Amygdala (tissue), 56 donors: ENCODE measurements around the gene HRAS.
A peak's percentile ranks its signal among the peaks of the same experiment; 100 is the strongest.

Source experiments
- DNase-seq, 56 donors: peaks; one replicate each; lab custom pipeline; 2025; lab: John Stamatoyannopoulos, UW

The HRAS gene

DNA sequence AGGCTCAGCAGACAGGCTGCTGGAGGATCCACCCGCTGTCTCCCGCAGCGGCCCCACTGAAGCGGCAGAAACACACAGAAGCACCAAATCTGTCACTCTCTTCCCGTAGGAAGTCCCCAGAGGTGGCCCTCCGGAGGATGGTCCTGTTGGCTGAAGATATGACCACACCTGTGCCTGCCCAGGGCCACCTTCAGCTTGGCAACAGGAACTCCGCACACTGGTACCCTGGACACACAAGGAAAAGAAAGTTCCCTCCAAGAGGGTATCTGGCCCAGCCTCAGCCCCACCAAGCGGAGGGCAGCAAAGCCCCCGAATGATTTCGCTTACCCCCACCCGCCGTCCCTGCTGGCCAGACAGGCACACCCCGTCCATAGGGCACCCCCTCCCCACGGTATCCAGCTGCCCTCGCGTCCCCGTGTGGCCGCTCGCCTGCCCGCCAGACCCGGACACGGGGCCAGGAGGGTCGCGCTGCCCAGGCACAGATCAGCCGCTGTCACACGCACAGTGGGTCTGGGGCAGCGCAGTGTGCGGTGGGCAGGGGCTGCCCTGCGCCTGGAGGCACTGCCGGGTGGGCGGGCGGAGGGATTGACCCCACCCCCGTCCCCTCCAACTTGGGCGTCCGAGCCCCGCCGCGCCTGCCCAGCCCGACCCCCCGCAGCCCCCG, 32.4 kb upstream of the HRAS start:
- no peak for DNase-seq

DNA sequence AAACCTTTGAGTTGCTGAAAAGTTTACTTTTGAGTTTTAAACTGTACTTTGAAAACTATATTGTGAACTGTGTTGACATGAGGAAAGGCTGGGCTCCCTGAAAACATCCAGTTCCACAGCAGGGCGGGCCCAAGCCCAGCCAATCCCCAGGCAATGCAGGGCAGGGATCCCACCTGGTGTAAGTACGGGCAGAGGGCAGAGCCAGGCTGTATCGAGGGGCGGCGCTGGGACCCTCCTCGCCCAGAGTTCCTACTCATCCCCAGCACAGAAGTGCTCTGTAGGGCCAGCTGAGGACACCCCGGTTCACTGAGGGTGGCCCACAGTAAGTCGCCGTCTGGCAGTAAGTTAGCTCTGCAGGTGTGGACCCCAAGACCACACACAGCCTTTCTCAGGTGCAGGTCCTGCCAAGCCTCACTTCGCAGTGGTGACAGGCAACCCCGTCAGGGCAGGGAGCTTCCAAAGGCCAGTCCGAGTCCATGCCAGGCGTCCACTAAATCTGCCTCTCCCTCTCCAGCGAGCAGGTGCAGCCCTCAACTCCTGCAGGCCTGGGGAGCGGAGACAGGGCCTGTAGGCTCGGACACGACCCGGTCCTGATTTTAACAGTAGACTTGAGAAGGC, 31.7 kb upstream of the HRAS start:
- no peak for DNase-seq

DNA sequence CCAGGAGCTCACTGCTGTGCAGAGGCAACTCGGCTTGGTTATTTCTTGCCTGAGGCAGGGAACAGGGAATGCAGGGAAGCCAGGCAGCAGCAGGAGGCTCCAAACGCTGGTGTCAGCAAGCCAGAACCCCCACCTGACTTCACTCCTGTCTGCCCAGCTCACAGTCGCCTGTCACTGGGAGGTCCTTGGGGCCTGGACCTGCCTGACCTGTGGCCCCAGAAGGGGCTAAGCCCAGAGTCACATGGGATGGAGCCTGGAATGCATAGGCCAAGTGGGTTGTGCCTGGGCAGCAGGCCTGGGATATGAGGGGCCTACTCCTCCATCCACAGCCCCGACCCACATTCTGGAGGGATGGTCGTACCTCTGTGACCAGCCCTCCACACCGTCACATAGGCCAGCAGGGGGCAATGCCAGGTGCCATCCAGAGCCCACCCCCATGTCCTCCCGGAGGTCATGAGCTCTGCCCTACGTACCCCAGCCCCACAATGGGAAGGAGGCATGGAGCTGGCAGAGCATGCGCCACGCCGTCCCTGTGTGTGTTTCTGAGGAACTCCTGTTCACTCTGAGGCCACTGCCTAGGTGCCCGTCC, 30.6 kb upstream of the HRAS start:
- DNase-seq = no peak

DNA sequence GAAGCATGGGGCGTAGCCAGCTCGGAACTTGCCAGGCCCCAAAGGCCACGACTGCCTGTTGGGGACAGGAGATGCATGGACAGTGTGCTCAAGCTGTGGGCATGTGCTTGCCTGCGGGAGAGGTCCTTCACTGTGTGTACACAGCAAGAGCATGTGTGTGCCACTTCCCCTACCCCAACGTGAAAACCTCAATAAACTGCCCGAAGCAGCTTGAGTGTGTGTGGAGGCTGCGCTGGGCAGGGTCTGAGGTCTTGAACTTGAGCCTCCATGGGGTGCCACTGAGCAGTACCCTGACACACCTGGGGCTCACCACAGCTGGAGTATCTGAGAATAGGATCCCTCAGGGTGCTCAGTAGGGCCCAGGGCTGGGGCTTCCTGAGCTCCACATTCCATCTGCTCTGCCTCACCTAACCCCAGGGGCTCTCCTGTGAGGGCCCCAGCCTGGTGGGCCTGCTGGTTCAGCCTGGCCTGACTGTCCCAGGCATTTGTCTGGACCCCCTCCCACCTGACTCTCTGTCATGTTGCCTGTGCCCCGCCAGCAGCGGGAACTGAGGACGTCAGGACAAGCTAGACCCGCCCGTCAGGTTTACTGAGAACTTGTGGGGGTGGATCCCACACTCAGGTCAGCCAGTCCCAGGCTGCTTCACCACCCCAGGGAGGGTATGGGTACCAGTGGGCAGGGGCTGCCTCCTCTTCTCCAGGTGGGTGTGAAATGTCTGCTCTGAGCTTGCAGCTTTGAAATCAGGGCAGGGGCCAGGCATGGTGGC, 28.6 kb upstream of the HRAS start:
- DNase-seq = no peak

DNA sequence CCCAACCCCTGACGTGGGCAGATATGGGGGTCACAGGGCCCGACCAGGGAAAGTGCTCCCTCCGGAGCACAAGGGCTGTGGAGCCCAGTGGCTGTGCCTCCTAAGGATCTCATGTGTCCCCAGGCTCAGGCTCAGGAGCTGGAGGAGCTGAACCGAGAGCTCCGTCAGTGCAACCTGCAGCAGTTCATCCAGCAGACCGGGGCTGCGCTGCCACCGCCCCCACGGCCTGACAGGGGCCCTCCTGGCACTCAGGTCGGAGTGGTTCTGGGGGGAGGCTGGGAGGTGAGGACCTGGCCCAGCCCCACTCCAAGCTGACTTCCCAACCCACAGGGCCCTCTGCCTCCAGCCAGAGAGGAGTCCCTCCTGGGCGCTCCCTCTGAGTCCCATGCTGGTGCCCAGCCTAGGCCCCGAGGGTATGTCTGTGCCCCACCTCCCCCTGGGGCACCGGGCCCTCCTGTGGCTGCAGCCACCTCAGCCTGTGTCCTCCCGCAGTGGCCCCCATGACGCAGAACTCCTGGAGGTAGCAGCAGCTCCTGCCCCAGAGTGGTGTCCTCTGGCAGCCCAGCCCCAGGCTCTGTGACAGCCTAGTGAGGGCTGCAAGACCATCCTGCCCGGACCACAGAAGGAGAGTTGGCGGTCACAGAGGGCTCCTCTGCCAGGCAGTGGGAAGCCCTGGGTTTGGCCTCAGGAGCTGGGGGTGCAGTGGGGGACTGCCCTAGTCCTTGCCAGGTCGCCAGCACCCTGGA, 27.9 kb upstream of the HRAS start:
- DNase-seq = no peak

DNA sequence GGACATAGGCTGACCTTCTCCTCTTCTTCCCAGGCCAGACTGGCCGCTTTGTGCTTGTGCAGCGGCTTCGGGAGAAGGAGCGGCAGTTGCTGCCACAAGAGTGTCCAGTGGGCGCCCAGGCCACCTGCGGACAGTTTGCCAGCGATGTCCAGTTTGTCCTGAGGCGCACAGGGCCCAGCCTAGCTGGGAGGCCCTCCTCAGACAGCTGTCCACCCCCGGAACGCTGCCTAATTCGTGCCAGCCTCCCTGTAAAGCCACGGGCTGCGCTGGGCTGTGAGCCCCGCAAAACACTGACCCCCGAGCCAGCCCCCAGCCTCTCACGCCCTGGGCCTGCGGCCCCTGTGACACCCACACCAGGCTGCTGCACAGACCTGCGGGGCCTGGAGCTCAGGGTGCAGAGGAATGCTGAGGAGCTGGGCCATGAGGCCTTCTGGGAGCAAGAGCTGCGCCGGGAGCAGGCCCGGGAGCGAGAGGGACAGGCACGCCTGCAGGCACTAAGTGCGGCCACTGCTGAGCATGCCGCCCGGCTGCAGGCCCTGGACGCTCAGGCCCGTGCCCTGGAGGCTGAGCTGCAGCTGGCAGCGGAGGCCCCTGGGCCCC, 26.8 kb upstream of the HRAS start:
- no peak for DNase-seq

DNA sequence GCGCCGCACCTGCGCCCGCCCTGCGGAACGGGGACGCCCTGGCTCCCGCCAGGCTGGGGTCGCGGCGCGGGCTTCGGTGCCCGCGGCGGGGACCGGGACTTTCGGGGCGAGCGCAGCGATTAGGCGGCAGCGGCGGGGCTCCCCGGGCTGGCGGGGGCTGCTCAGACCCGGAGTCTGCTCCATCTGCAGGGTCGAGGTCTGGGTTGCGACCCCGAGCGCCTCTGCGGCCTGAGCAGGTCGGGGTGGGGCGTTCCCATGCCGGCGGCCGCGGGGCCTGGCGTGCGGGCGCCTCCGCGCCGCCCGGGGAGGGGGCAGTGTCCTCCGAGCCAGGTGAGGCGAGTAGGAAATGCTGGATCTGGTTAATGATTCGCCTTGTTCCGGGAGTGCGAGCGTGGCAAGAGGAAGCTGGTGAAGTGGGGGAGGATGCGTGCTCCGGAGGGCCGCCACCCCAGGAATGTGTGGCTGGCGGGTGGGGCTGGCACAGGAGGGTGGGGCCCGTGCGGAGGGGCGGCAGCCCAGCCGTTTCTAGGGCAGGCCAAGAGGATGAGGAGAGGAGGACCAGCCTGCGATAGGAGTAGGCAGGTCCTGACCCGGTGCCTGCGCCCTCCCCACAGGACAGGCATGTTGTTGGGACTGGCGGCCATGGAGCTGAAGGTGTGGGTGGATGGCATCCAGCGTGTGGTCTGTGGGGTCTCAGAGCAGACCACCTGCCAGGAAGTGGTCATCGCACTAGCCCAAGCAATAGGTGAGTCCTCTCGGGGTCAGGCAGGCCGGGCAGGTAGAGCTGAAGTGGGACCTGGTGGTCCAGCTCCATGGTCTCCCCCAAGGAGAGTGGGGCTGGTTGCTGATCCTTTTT, 26.0 kb upstream of the HRAS start:
- DNase-seq = no peak

DNA sequence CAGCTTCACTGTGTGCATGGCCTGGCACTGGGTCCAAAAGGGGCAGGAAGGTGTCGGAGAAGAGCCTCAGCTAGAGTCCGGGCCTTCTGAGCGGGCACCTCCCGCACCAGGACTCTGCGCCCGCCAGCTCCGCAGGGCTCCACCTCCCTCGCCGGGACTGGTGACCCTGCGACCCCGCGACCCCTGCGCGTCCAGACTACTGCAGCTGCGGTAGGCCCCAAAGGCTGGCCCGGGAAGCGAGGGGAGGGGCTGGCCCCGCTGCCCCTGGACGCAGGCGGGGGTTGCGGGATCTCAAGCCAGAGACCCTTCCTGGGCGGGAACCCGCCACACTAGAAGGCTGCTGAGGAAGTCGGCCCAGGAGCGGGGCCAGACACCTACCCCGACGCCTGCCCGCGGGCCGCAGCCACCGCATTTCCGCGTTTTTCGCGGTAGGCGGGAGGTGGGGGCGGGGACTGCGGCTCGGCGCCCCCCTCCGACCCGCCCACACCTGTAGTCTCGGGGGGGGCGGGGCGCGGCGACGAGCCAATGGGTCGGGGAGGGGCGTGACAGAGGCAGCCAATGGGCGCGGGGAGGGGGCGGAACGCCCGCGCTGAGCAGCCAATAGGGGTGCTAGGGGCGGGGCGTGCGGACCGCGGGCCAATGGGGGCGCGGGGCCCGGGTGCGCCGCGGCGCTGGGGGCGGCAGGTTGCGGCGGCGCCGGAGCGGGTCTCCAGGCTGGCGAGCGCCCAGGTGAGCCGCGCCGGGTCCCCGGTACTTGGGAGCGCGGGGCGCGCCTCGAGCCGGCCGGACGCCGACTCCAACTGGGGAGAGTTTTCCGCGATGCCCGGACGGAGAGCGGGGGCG, 25.1 kb upstream of the HRAS start, which contains the start of the genes LMNTD2 and RASSF7:
TSS of gene LMNTD2 (minus strand) at position 434 of the 843 bp plus-strand sequence. CDS start at position 412, 22 bp downstream.
TSS of gene RASSF7 (plus strand) at position 666 of the 843 bp plus-strand sequence. CDS start 799 bp downstream, outside the sequence.
- DNase-seq = peak in 54 of 56 donors; percentile 30 to 88 (median 74)

DNA sequence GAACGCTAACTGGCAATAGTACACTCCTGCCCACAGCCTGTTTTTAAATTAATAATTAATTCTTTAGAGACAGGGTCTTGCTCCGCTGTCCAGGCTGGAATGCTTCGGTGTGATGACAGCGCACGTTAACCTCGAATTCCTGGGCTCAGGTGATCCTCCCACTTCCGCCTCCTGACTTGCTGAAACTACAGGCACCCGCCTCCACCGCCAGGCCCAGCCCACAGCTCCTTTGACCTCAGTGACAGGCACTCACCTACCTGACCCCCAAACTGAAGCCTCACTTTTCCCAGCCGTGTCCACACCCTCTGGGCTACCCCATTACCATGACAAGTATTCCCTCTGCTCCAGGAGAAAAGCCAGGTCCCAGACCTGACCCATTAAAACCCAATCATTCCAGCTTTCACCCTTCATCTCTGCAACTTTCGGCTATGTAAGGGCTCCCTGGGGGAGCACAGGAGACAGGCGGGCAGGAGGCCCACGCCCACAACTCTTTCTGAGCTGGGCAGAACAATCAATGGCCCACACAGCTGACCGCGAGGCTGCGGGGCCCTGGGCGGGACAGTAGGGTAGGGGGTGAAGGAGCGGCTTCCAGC, 24.4 kb upstream of the HRAS start:
- DNase-seq = no peak

DNA sequence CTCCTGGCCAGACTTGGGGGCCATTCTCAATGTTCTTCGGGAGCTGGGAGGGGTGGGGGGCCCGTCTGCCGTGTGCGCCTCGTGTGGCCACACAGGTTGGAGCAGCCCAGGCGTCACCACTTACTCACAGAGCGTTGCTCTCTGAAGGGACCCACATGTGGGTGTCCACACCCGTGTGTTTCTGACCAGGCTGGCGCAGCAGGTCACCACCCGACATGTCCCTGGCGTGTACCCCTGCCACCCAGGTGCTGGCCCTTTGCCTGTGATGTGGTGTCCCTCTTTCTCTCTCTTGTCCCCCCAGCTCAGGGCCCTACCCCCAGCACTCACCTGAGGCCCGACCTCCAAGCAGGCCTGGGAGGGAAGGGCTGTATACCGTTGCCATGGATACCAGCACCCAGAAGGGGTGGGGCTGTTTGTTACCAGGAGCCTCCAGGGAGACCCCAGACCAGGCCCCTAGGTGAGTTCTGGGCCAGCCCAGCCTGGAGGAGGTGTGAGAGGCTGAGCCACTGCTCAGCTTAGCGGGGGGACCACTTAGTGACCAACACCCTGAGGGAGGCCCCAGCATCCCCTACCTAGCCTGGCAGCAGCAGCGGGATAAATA, 23.7 kb upstream of the HRAS start:
- no peak for DNase-seq

DNA sequence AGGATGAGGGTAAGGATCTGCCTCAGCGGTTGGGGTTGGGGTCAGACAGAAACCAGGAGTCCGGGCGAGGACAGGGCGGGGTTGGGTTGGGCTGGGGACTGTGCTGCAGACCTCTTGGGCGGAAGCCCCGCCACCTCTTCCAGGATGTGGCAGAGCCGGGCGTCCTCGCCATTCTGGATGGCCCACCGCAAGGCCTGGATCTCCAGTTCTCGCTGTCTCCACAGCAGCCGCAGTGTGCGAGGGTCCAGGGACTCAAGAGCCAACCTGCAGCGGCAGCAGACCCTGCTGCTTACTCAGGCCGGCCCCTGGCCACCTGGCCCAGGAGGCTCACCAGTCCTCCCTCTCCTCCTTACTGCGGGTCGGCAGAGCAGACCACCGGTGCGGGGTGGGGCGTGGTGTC, 23.1 kb upstream of the HRAS start:
- no peak for DNase-seq

DNA sequence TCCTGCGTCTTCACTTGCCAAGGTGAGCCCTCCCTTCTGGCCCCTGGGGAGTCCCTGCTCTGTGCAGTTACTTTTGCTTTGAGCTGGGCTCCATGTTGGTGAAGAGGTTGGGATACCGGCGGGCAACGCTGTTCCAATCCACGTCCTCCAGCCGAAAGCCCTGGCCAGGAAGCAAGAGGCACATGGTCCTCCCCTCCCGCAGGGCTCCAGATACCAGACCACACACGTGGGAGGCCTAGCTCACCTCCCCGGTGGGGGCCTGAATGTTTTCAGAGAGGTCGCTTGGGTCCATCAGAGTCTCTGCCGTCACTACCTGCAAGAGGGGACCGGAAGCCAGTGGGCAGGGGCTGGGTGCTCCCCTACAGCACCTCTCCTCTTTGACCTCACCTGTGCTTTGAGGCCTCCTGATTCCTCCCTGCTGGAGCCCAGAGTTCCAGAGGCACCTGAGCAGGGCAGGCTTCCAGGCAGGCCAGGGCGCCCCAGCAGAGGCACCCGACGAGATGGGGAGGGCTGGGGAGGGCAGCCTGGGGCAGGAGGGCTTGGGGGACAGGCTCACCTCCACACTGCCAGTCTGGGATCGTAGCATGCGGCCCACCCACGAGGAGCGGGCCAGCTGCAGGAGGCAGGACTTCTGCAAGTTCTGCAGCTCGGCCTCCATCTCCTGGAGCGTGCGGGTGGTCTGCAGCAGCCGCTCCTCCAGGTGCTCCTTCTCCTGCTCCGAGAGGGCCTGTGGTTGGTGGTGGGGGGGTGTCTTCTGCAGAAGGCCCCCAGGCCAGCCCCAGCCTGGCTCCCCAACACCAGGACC, 22.2 kb upstream of the HRAS start:
- no peak for DNase-seq

DNA sequence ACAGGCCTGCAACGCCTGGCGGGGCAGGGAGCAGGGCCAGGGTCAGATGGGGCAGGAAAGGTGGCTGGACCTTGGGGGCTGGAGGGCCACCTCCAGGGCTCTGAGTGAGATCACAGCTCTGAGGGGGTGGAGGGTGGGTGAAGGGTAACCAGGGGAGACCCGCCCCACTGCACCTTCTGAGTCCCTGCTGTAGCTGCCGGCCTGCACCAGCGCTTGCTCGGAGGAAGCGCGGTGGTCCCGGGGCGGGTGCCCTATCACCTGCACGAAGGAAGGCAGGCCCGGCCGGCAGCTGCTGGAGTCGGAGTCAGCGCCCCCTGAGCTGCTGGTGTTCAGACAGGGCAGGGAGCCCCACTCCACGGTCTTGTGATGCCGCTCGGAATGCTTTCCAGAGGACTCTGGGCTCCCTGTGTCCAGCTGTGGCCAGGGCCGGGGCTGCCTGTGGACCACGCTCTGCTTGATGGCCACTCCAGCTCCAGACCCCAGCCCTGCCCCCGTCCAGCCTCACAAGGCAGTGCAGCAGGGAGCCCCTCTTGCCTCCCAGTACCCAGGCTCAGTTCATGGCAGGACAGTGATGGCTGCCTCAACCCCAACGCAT, 21.4 kb upstream of the HRAS start:
- no peak for DNase-seq

DNA sequence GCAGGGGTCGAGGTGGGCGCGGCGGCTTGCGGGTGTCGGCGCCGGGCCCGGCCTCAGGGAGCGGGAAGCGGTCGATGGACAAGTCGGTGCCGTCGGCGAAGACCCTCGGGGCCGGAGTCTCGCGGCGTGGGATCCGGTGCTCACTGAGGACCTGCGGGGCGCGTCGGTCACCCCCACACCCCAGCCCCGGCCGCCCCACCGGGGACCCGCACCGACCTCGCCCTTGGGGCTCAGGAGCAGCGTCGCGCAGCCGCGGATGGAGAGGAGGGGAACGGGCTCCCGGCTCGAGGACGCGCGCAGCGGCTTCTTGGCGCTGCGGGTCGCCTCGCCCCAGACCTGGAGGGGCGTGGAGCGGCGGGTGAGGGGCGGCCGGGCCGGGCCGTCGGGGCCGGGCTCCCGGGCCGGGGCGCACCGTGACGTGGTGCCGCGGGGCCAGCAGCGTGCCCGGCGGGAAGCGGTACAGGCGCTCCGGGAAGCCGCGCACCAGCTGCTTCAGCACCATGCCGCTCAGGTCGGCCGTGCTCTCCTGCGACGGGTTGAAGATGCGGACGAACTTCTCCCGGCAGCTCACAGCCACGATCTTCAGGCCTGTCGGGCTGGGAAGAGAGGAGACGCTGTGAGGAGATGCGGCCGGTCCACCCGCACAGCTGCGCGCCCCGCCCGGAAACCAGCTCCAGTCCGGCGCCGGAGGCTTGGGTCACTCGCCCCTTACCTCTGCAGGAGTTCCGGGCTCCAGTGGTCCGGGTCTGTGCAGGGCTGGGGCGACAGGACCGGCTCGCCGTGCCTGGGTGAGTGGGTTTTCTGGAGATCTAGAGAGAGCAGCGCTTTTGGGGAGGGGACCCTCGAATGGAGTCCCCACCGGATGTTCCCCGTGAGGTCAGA, 20.6 kb upstream of the HRAS start:
- no peak for DNase-seq

DNA sequence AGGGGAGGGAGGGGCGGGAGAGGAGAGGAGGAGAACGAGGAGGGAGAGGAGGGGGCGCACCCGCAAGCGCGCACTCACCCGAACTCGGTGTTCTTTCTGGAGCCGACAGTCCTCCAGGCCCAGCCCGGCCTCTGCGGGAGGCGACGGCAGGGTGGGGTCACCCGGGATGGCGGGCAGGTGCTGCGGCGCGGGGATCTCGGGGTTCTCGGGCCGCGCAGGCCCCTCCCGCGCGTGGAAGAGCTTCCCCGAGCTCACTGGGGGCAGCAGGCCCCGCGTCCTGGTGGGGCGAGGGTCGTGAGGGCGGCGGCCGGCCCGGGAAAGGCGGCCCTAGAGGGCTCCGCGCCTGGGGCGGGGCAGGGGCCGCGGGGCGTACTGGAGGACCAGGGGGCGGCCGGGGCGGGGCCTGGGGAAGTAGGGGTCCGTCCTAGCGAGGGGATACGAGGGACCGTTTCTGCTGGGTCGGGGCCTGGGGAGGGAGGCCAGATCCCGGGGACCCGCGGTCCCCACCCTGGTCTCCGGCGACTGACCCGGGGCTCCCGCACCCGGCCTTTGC, 19.9 kb upstream of the HRAS start:
- DNase-seq = no peak
